GM23248 (cell line): ENCODE measurements around the gene CTAG1B.

Experiments
- EZH2 ChIP-seq: fragments of 200-600 bp; sonication (generic); IDR thresholded peaks from 2 replicates; pipeline ENCODE4 v1.6.1; 2018; ENCODE audit warnings: antibody characterized with exemption, mild to moderate bottlenecking; ENCODE audit not compliant: insufficient read depth, poor library complexity, severe bottlenecking
- EZH2phosphoT487 ChIP-seq: fragments of 200-600 bp; sonication (generic); IDR thresholded peaks from 2 replicates; pipeline ENCODE4 v1.6.1; 2018; ENCODE audit warnings: antibody characterized with exemption, moderate library complexity, mild to moderate bottlenecking, low read depth; ENCODE audit not compliant: insufficient read depth

GRCh38 chrX:154595559-154596249 lies 23.4 kb downstream of the CTAG1B start:
- TF ChIP-seq EZH2 (no peak), EZH2phosphoT487 (no peak)
